Retina (tissue), 1 donor: ENCODE measurements around the gene CLIP1.
A peak's percentile ranks its signal among the peaks of the same experiment; 100 is the strongest.
"Not testable (repeated sequence)": the region's sequence is repeated elsewhere in the genome, so short reads cannot be mapped to it uniquely, and the experiment has no call there.

Experiments used
- DNase-seq: peaks from one replicate; pipeline ENCODE4 v3.0.0-alpha.2; 2016

Gene CLIP1

GRCh38 chr12:122309564-122310121 lies 112.8 kb downstream of the CLIP1 start:
- peak; percentile 5 for DNase-seq

DNA sequence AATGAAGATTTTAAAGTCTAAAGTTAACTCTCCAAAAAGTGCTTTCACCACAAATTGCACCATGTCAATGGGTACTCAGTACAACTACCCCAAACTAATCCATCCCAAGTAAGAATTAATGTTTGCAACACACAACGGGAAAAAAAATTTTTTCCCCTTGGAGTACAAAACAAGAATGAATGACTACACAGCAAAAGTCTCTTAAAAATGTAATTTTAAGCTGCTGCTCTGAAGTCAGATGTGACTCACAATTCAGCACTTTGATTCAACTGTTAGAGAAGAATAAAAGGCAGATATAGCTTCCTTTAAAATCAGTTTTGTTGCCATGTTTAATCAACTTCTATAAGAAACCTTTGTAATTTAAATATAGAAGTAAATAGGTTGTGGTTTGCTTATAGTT lies 113.7 kb downstream of the CLIP1 start:
- no peak for DNase-seq

DNA sequence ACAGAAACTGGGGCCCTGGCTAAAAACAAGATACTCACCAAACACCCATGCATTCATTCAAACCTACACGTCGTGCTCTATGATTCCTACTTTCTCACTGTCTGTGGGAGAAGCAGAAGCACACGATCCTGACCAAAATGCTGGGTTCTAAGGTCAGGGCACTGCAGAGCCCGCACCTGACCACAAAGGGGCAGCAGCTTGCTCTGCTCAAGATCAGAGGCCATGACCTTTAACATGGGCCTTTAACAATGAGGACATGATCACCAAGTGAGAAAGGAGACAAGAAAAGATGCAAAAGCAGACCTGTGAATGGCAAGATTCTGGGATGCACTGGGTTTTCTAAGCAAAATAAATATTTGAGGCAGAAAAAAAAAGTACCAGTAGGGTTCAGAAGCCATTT lies 116.1 kb downstream of the CLIP1 start:
- no peak for DNase-seq

DNA sequence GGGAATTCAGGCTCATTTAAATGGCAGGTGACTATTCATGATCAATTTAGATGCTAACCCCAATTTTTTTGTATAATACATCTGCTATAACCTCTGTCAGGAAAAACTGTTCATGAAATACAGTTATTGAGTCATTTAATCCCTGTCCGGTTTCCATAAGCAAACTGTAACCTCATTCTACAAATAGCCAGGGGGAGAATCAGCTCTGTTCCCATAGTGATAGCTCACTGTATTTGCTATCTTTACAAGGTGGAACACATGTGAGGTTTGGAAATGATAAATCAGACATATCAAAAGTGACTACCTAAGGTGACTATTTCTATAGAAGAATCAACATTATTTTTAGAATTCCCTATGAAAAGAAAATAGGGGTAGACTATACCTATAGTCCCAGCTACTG lies 117.5 kb downstream of the CLIP1 start:
- no peak for DNase-seq

DNA sequence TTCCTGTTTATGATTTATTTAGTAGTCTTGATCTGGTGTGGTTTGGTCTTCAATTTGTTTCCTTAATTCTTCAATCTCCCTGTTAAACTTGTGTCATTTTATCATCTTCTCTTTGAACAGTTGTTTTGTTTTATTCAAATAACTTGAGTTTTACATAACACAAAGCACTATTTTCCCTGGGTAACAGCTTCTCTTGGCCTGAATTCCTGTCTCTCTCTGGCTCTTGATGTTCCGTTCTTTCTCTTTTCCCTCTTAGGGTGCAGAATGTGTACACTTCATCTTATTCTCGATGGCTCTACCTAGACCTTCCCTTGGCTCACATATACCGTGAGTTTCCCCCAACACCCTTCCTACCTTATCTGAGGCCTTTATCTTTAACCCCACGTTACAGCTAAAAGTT lies 119.4 kb downstream of the CLIP1 start:
- DNase-seq: no peak

DNA sequence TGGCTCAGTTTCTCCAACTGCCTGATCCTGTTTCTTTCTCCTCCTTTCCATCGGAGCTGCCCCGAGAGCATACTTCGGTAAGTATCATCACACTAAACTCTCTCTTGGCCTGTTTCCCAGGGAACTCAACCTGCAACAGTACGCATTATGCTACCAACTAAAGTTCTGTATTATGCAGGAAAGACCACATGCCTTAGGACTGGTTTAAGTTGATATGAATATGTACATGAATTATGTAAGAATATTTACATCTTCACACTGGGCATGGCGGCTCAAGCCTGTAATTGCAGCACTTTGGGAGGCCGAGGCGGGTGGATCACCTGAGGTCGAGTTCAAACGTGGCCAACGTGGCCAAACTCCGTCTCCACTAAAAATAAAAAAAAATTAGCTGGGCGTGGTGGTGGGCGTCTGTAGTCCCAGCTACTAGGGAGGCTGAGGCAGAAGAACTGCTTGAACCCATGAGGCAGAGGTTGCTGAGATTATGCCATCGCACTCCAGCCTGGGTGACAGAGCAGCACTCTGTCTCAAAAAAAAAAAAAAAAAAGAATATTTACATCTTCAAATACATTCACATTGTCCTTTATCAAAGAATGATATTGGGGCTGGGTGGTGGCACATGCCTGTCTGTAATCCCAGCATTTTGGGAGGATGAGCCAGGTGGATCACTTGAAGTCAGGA lies 124.3 kb downstream of the CLIP1 start:
- DNase-seq: no peak

- DNase-seq: no peak
Observed at GRCh38 chr12:122297494-122297893, 125.0 kb downstream of the CLIP1 start.

DNA sequence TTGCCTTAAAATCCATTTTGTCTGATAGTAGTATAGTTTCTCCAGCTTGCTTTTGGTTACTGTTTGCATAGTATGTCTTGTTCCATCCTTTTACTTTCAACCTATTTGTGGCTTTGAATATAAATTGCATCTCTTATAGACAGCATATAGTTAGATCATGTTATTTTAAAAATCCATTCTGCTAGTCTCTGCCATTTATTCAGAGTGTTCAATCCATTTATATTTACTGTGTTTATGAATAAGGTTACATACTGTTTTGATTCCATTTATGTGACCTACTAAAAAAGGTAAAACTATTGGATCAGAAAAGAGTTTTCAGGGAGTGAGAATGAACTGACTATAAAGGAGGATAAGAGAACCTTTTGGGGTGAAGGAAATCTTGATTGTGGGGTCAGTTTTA lies 126.6 kb downstream of the CLIP1 start:
- no peak for DNase-seq

DNA sequence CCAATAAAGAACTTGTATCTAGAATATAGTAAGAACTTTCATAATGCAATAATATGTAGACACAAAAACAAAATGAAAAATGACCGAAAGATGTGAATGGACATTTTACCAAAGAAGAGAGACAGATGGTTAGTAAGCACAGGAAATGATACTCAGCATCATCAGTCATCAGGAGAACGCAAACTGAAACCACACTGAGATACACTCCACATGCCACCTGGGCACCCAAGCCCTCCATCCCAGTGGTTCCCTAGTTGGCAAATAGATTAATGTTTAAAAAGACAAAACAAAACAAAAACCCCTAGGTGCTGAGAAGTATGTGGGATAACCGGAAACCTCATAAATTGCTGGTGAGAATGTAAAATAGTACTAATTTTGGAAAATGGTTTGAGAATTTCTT lies 129.4 kb downstream of the CLIP1 start:
- DNase-seq: no peak

GRCh38 chr12:122291431-122291830 lies 131.0 kb downstream of the CLIP1 start:
- DNase-seq: no peak

DNA sequence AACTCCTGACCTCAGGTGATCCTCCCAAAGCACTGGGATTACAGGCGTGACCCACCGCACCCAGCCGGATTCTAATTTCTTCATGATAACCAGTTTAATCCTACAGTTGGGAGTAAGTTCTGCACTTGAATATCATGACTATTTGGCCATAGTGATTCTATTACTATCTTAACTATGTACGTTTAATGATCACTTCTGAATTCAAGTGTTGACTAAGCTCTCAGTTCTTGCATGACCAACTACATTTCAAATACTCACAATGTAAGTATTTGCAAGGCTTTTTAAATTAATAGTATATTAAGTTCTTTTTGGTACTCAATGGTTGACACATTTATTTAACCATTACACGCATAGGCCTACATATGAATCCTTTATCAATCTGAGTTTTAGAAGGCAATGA lies 138.8 kb downstream of the CLIP1 start:
- no peak for DNase-seq

- no peak for DNase-seq
Observed at GRCh38 chr12:122282061-122282460, 140.4 kb downstream of the CLIP1 start.

GRCh38 chr12:122276242-122276641 lies 146.2 kb downstream of the CLIP1 start:
- DNase-seq: no peak

DNA sequence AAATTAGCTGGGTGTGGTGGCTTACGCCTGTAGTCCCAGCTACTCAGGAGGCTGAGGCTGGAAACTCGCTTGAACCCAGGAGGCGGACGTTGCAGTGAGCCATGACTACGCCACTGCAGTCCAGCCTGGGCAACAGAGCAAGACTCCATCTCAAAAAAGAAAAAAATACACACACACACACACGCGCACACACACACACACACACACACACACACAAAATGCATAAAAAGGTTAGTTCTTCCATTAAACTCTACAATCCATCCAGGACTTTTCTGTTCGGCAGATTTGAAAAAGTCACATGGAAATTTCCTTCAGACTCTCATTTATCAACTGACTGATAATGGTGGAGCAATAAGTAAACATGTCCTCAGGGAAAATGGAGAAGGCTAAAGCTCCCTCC lies 147.0 kb downstream of the CLIP1 start:
- DNase-seq: no peak

GRCh38 chr12:122266230-122266901 lies 156.1 kb downstream of the CLIP1 start, which contains the start of gene VPS33A:
VPS33A (minus strand) TSS chr12:122266494; CDS start chr12:122266408, 86 bp downstream.
- DNase-seq: peak; percentile 97

DNA sequence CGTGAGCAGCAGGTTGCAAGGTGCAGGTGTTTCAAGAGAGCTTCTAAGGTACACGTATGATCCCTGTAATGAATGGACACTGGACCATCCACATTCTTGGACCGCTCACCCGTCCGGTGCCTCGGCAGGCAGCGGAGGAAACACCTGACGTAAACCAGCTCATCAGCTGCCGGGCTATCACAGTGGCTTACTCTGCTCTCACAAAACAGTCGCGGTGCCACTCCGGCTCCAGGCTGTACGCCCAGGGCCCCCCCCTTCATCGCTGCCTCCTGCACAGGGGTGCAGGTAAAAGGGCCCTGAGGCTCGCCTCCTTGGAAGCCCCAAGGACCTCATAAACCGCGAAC lies 156.6 kb downstream of the CLIP1 start:
- DNase-seq: no peak

DNA sequence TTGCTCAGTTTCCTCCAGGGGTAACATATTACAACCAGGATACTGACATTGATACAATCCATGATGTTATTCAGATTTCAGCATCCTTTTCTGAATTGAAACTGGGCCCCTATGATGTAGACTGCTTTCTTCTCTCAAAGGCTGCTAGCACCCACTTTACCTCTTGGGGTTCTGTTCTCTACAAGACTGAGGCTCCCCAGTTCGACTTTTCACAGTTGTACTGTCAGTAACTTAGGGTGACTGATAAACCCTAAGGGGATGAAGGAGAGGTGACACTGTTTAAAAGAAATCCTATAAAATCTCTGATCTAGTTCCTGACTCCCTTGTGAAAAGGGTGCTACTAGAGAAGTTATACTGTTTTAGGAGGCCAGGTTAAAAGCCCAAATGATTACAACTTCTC lies 157.0 kb downstream of the CLIP1 start:
- DNase-seq: no peak

DNA sequence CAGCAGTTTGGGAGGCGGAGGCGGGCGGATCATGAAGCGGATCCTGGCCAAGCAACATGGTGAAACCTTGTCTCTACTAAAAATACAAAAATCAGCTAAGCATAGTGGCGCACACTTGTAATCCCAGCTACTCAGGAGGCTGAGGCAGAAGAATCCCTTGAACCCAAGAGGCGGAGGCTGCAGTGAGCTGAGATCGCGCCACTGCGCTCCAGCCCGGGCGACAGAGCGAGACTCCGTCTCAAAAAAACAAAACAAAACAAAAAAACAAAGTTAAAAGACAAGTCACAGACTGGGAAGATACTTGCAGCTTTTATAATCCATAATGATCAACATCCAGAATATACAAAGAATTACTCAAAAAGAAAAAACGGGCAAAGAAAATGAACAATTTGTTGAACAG lies 161.7 kb downstream of the CLIP1 start:
- not testable (repeated sequence) for DNase-seq

- not testable (repeated sequence) for DNase-seq
Observed at GRCh38 chr12:122258939-122259338, 163.5 kb downstream of the CLIP1 start.

- DNase-seq: not testable (repeated sequence)
Observed at GRCh38 chr12:122258462-122258861, 164.0 kb downstream of the CLIP1 start.

- DNase-seq: no peak
Observed at GRCh38 chr12:122250536-122250935, 171.9 kb downstream of the CLIP1 start.

DNA sequence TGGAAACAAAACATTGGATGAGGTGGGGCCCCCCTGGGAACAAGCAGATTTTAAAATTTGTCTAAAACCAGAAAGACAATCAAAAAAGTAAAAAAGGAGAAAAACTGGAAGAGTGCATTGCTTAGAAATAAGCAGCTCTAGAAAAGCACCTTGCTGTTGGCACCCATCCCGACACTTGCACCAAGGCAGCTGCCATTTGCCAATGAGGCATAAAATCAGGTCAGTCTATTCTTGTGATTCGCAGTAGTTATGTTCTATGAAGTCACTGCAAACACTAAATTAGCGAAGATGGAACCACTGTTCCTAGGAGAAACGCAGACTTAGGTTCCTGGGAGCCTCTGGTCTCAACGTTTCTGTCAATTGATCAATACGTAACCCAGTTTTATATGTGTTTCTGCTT lies 172.4 kb downstream of the CLIP1 start:
- DNase-seq: no peak

- no peak for DNase-seq
Observed at GRCh38 chr12:122245553-122245952, 176.9 kb downstream of the CLIP1 start.

DNA sequence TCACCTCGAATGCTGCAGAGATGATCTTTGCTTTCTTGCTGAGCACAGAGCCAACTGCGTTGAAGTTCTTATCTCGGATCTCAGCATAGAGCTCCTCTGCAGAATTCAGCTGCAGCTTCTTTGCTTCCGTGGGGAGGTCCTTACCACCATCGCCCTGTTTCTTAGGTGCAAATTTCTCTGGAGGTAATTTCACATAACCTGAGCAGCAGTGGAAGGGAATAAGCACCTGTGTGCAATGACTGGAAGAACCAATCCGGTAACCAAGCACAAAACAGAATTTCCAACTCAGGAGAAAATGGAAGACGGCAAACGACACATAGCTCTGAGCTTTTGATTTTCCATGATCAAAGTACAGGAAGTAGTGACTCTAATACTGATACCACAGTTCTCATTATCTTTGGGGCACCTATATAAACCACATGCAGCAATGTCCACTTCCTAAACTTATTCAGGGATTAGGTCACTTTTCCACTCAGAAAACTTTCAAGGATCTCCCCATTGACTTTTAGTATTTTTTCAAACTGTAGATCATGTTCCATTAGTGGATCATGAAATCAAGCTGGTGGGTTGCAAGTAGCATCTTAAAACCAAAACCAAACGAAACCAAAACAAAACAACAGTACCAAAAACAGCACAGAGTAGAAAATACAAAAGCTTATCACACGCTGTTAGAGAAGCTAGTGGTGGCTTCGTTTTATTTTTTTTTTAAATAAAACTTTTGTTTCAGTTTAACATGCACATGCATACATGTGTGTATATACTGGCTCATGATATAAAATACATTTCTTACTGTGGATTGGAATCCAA lies 177.7 kb downstream of the CLIP1 start:
- DNase-seq: no peak
